ENCODE data around the gene LGALS8.
A peak's percentile ranks its signal among the peaks of the same experiment; 100 is the strongest.

LGALS8 gene

GRCh38 chr1:236507022-236507700, 16.6 kb upstream of the LGALS8 start (continued):
- TF ChIP-seq CREB5 (CRISPR knock-in tag; IDR thresholded peaks at IDR 0.05; ENCODE audit: low read depth) (peak; percentile 92), ZC3H10 (CRISPR knock-in tag; IDR thresholded peaks at IDR 0.05) (no peak), ISL1 (CRISPR knock-in tag; IDR thresholded peaks at IDR 0.05) (peak; percentile 85), ZNF8 (CRISPR knock-in tag; IDR thresholded peaks at IDR 0.05) (no peak)
- TF ChIP-seq, protein P1, sequence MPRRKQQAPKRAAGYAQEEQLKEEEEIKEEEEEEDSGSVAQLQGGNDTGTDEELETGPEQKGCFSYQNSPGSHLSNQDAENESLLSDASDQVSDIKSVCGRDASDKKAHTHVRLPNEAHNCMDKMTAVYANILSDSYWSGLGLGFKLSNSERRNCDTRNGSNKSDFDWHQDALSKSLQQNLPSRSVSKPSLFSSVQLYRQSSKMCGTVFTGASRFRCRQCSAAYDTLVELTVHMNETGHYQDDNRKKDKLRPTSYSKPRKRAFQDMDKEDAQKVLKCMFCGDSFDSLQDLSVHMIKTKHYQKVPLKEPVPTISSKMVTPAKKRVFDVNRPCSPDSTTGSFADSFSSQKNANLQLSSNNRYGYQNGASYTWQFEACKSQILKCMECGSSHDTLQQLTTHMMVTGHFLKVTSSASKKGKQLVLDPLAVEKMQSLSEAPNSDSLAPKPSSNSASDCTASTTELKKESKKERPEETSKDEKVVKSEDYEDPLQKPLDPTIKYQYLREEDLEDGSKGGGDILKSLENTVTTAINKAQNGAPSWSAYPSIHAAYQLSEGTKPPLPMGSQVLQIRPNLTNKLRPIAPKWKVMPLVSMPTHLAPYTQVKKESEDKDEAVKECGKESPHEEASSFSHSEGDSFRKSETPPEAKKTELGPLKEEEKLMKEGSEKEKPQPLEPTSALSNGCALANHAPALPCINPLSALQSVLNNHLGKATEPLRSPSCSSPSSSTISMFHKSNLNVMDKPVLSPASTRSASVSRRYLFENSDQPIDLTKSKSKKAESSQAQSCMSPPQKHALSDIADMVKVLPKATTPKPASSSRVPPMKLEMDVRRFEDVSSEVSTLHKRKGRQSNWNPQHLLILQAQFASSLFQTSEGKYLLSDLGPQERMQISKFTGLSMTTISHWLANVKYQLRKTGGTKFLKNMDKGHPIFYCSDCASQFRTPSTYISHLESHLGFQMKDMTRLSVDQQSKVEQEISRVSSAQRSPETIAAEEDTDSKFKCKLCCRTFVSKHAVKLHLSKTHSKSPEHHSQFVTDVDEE (CRISPR knock-in tag; IDR thresholded peaks at IDR 0.05): no peak

DNA sequence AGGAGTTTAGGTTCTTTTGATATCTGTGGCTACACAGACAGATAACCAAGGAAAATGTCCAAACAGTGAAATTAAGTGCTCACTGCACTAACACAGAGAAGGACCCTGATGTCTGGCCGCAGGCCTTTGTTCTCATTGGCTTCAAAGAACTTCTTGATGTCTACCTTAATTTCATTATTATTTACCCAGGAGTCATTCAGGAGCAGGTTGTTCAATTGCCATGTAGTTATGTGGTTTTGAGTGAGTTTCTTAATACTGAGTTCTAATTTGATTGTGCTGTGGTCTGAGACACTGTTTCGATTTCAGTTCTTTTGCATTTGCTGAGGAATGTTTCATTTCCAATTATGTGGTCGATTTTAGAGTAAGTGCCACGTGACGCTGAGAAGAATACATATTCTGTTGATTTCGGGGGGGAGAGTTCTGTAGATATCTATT, 15.2 kb upstream of the LGALS8 start:
- no peak for ATAC-seq

DNA sequence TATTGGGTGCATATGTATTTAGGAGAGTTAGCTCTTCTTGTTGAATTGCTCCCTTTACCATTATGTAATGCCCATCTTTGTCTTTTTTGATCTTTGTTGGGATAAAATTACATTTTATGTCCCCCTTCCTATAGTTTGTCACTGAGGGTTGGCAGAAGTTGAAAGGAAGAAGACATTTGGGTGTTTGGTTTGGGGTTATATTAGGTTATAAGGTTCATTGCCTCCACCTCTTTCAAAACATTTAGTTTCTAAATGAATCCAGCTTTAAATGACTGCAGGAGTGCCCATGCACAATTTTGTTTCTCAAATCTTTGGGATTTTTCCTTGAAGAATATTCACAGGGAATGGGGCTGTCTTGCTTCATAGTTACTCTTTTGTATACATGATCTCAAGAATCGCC, 14.6 kb upstream of the LGALS8 start:
- ATAC-seq: no peak
- no peak for TF ChIP-seq ARNTL (CRISPR knock-in tag; IDR thresholded peaks at IDR 0.05; ENCODE audit: borderline replicate concordance, low read depth)
- TF ChIP-seq CSDC2 (CRISPR knock-in tag; IDR thresholded peaks at IDR 0.05): no peak
- TF ChIP-seq ESRRG (CRISPR knock-in tag; IDR thresholded peaks at IDR 0.05): no peak
- no peak for TF ChIP-seq CREB5 (CRISPR knock-in tag; IDR thresholded peaks at IDR 0.05; ENCODE audit: low read depth)
- no peak for TF ChIP-seq ZNF8 (CRISPR knock-in tag; IDR thresholded peaks at IDR 0.05)
- TF ChIP-seq OSR1 (CRISPR knock-in tag; IDR thresholded peaks at IDR 0.05): no peak
- TF ChIP-seq, protein P1 (CRISPR knock-in tag; IDR thresholded peaks at IDR 0.05): no peak
- no peak for TF ChIP-seq ZNF565 (CRISPR knock-in tag; conservative IDR thresholded peaks at IDR 0.05; ENCODE audit: low read depth)
- no peak for TF ChIP-seq SNAI2 (CRISPR knock-in tag; IDR thresholded peaks at IDR 0.05)
- no peak for TF ChIP-seq ZFP30 (CRISPR knock-in tag; IDR thresholded peaks at IDR 0.05)
- no peak for TF ChIP-seq ISL1 (CRISPR knock-in tag; IDR thresholded peaks at IDR 0.05)
- no peak for TF ChIP-seq TCF4 (CRISPR knock-in tag; IDR thresholded peaks at IDR 0.05; ENCODE audit: borderline replicate concordance)
- no peak for TF ChIP-seq POU6F1 (CRISPR knock-in tag; IDR thresholded peaks at IDR 0.05; ENCODE audit: borderline replicate concordance, low read depth)
- no peak for TF ChIP-seq CSRNP3 (CRISPR knock-in tag; IDR thresholded peaks at IDR 0.05)
- TF ChIP-seq, protein P2, sequence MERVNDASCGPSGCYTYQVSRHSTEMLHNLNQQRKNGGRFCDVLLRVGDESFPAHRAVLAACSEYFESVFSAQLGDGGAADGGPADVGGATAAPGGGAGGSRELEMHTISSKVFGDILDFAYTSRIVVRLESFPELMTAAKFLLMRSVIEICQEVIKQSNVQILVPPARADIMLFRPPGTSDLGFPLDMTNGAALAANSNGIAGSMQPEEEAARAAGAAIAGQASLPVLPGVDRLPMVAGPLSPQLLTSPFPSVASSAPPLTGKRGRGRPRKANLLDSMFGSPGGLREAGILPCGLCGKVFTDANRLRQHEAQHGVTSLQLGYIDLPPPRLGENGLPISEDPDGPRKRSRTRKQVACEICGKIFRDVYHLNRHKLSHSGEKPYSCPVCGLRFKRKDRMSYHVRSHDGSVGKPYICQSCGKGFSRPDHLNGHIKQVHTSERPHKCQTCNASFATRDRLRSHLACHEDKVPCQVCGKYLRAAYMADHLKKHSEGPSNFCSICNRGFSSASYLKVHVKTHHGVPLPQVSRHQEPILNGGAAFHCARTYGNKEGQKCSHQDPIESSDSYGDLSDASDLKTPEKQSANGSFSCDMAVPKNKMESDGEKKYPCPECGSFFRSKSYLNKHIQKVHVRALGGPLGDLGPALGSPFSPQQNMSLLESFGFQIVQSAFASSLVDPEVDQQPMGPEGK (CRISPR knock-in tag; IDR thresholded peaks at IDR 0.05; ENCODE audit: borderline replicate concordance): no peak
- no peak for TF ChIP-seq BACH2 (CRISPR knock-in tag; IDR thresholded peaks at IDR 0.05; ENCODE audit: borderline replicate concordance)
- TF ChIP-seq ZFP3 (CRISPR knock-in tag; IDR thresholded peaks at IDR 0.05): no peak
- TF ChIP-seq GLIS3 (CRISPR knock-in tag; IDR thresholded peaks at IDR 0.05): no peak
- TF ChIP-seq RARB (CRISPR knock-in tag; IDR thresholded peaks at IDR 0.05): no peak

More for the DNA sequence above, 15.2 kb upstream of the LGALS8 start:
- TF ChIP-seq ISL1 (CRISPR knock-in tag; IDR thresholded peaks at IDR 0.05) (0 out of 2 replicates have a peak, but pooled peaks have one; percentile 29), ARNTL (CRISPR knock-in tag; IDR thresholded peaks at IDR 0.05; ENCODE audit: borderline replicate concordance, low read depth) (no peak)
- TF ChIP-seq, protein P2 (CRISPR knock-in tag; IDR thresholded peaks at IDR 0.05; ENCODE audit: borderline replicate concordance): no peak
